ENCODE results near the gene SLC4A5.

DNA sequence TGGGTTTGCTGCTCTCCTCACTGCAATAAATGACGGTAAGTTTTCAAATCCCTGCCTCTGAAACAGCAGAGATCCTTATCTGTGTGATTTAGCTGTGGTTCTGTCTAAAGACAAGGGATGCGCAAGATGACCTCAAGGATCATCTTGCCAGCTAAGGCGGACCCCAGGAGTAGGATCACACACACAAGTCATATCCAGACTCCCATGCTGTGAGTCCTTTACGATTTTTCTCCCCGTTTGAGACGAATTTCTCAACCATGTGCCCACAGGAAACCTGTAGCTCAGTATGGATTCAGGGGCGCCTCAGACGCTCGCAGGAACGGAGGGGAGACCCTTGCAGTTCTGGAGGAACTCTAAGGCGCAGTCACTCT is 48.0 kb upstream of the SLC4A5 start:
- TF ChIP-seq, protein P1, sequence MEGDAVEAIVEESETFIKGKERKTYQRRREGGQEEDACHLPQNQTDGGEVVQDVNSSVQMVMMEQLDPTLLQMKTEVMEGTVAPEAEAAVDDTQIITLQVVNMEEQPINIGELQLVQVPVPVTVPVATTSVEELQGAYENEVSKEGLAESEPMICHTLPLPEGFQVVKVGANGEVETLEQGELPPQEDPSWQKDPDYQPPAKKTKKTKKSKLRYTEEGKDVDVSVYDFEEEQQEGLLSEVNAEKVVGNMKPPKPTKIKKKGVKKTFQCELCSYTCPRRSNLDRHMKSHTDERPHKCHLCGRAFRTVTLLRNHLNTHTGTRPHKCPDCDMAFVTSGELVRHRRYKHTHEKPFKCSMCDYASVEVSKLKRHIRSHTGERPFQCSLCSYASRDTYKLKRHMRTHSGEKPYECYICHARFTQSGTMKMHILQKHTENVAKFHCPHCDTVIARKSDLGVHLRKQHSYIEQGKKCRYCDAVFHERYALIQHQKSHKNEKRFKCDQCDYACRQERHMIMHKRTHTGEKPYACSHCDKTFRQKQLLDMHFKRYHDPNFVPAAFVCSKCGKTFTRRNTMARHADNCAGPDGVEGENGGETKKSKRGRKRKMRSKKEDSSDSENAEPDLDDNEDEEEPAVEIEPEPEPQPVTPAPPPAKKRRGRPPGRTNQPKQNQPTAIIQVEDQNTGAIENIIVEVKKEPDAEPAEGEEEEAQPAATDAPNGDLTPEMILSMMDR (conservative IDR thresholded peaks at IDR 0.05; ENCODE audit: low read depth, low read length) = no peak
- TF ChIP-seq EZH2 (IDR thresholded peaks at IDR 0.05; ENCODE audit: borderline replicate concordance, low read depth, low read length, poor library complexity, severe bottlenecking) = no peak

All from A673 (cell line).